ENCODE data around the gene ALDH2.

The ALDH2 gene

DNA sequence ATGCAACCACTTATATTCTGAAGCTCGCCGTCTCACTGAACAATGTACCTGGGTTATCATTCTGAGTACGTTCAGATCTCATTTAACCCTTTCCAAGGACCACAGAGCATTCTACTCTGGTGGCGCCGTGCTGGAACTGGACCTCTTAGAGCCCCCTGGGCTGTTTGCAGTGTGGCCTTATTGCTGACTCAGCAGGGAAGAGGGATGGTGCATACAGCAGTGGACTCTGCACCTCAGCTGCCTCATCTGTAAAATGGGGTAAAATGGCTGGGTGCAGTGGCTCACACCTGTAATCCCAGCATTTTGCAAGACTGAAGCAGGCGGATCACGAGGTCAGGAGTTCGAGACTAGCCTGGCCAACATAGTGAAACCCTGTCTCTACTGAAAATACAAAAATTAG lies 2.9 kb downstream of the ALDH2 start:
- Histone ChIP-seq H3K27me3 (ENCODE audit: control insufficient read depth in 5 of 5, insufficient read depth in 4 of 5, low read length in 5 of 5) (no peaks in the 10 kb centered on the region), H3K4me1 (ENCODE audit: control insufficient read depth in 5 of 5, insufficient read depth in 5 of 5, low read length in 5 of 5) (peaks cover 13 to 76% (median 71%) of the 10 kb centered on the region in 5 donors), H3K27ac (ENCODE audit: low read depth, low read length) (no peak overlapping the region)

DNA sequence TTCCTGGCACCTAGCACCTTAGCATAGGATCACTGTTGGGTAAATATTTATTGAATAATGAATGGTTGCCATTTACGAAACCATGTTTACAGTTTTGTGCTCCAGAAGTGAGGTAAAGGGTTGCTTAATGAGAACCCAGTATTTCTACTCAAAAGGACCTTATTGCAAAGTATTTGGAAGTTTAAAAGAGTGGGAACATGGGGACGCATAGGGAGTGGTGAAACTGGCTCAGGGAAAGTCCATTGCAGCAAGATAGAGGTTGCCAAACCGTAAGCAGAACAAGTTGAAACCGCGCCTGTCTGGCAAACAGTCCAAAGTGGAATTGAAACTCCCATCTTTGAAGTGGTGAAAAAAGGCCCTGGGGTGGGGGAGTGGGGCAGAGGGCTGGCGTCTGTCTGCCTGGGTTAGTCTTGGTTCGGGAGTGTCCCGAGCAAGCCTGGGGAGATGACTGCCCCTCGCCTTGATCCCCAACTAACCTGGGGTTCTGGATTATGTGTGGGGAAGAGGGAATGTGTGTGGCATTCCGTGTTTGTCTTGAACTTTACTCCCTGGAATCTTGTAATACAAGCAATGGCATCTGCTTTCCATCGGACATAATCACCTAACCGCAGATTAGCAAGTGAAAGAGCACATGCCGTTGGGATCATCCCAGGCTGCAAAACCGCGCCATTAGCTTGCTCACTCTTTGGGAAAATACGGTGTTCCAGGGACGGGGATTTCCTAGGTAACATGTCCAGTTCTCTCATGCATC lies 7.2 kb downstream of the ALDH2 start:
- no peaks in the 10 kb centered on the region for H3K27me3 ChIP-seq (ENCODE audit: control insufficient read depth in 5 of 5, insufficient read depth in 4 of 5, low read length in 5 of 5)
- peak overlapping the region in 4 of 5 donors; percentile 24 to 59 (median 38) for H3K4me3 ChIP-seq (ENCODE audit: low read depth in 1 of 5, low read length in 5 of 5)
- peak overlapping the region; percentile 98 for H3K27ac ChIP-seq (ENCODE audit: low read depth, low read length)
- H3K4me1 ChIP-seq (ENCODE audit: control insufficient read depth in 5 of 5, insufficient read depth in 5 of 5, low read length in 5 of 5) = peaks cover 21 to 85% (median 75%) of the 10 kb centered on the region in 5 donors
- H3K9ac ChIP-seq (ENCODE audit: low read length in 5 of 5) = peak overlapping the region; percentile 49 to 81 (median 78)
- H3K9me3 ChIP-seq (ENCODE audit: control insufficient read depth in 5 of 5, low read length in 5 of 5) = no peaks in the 10 kb centered on the region
- H3K36me3 ChIP-seq (ENCODE audit: control insufficient read depth in 5 of 5, insufficient read depth in 5 of 5, low read length in 5 of 5) = peaks cover 0 to 25% (median 10%) of the 10 kb centered on the region in 5 donors

More for the DNA sequence above, 2.9 kb downstream of the ALDH2 start:
- Histone ChIP-seq H3K9ac (ENCODE audit: low read length in 5 of 5) (no peak overlapping the region), H3K36me3 (ENCODE audit: control insufficient read depth in 5 of 5, insufficient read depth in 5 of 5, low read length in 5 of 5) (peaks cover 0 to 10% (median 6%) of the 10 kb centered on the region in 5 donors), H3K4me3 (ENCODE audit: low read depth in 1 of 5, low read length in 5 of 5) (peak overlapping the region in 3 of 5 donors; percentile 2 to 82 (median 38)), H3K9me3 (ENCODE audit: control insufficient read depth in 5 of 5, low read length in 5 of 5) (no peaks in the 10 kb centered on the region)

DNA sequence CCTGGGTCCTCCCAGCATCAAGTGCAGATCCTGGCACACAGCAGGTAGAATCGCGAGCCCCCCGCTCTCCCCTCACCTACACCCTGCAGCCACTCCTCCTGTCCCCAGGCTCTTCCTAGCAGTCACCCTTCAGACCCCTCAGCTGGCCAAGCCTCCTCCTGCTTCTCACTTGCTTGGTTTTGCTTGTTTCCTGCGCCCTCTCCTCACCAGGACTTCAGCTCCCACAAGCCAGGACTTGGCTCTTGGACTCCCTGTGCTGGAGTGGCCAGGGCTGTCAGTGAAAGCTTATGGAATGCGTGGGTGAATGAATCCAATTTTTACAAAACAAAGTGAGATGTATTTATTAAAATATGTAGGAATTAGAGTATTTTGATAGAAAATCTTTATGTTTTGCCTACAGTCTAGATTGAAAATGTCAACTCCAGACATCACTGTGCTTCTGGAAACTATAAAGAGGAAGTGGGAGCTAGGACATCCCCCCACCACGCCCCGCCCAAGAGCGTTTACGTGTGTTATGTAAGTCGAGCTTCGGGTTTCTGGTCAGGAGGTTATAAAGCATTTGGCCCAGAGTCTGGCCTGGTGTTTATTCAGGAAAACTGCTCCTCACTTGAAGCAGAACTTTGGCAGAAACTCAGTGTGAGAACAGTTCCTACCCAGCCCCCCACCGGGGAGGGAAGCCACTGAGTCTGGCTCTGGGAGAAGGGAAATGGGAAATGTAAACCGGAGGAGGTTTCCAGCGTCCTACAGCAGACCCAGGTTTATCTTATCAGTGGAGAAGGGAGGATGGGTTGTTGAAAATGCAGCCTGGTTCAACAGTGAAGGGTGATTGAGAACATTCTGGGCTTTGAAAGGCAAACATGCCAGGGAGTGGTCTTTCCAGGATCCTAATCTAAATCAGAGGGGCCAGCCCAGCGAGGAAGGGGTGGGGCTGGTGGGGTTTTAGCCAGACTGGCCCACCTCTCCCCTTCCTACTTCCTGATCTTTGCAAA lies 8.8 kb downstream of the ALDH2 start:
- Histone ChIP-seq H3K4me3 (ENCODE audit: low read depth in 1 of 5, low read length in 5 of 5) (peak overlapping the region; percentile 27 to 59 (median 46)), H3K9me3 (ENCODE audit: control insufficient read depth in 5 of 5, low read length in 5 of 5) (no peaks in the 10 kb centered on the region), H3K9ac (ENCODE audit: low read length in 5 of 5) (peak overlapping the region; percentile 63 to 79 (median 77)), H3K27me3 (ENCODE audit: control insufficient read depth in 5 of 5, insufficient read depth in 4 of 5, low read length in 5 of 5) (no peaks in the 10 kb centered on the region), H3K4me1 (ENCODE audit: control insufficient read depth in 5 of 5, insufficient read depth in 5 of 5, low read length in 5 of 5) (peaks cover 20 to 80% (median 65%) of the 10 kb centered on the region in 5 donors), H3K36me3 (ENCODE audit: control insufficient read depth in 5 of 5, insufficient read depth in 5 of 5, low read length in 5 of 5) (peaks cover 0 to 33% (median 18%) of the 10 kb centered on the region in 5 donors), H3K27ac (ENCODE audit: low read depth, low read length) (peak overlapping the region; percentile 98)

DNA sequence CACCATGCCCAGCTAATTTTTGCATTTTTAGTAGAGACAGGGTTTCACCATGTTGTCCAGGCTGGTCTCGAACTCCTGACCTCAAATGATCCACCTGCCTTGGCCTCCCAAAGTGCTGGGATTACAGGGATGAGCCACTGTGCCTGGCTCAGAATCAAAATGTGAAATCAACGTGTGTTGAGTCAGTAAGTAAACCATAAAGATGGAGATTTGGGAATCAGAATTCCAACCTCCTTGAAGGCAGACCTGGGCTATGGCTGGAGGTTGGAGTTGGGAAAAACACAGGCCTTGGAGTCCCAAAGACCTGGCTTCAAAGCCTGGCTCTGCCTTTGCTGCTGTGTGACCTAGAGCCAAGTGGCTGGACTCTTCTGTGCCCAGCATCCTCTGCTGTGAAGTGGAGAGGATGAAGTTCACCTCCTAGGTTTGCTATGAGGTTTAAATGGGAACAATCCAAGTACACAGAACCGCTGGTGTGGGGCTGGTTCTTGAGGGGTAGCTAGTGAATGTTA lies 10.2 kb downstream of the ALDH2 start:
- Histone ChIP-seq H3K27ac (ENCODE audit: low read depth, low read length) (peak overlapping the region; percentile 98), H3K9ac (ENCODE audit: low read length in 5 of 5) (no peak overlapping the region), H3K27me3 (ENCODE audit: control insufficient read depth in 5 of 5, insufficient read depth in 4 of 5, low read length in 5 of 5) (no peaks in the 10 kb centered on the region), H3K36me3 (ENCODE audit: control insufficient read depth in 5 of 5, insufficient read depth in 5 of 5, low read length in 5 of 5) (peaks cover 3 to 41% (median 25%) of the 10 kb centered on the region in 5 donors), H3K4me3 (ENCODE audit: low read depth in 1 of 5, low read length in 5 of 5) (no peak overlapping the region), H3K9me3 (ENCODE audit: control insufficient read depth in 5 of 5, low read length in 5 of 5) (peaks cover 0 to 7% (median 4%) of the 10 kb centered on the region in 5 donors), H3K4me1 (ENCODE audit: control insufficient read depth in 5 of 5, insufficient read depth in 5 of 5, low read length in 5 of 5) (peaks cover 20 to 67% (median 54%) of the 10 kb centered on the region in 5 donors)

DNA sequence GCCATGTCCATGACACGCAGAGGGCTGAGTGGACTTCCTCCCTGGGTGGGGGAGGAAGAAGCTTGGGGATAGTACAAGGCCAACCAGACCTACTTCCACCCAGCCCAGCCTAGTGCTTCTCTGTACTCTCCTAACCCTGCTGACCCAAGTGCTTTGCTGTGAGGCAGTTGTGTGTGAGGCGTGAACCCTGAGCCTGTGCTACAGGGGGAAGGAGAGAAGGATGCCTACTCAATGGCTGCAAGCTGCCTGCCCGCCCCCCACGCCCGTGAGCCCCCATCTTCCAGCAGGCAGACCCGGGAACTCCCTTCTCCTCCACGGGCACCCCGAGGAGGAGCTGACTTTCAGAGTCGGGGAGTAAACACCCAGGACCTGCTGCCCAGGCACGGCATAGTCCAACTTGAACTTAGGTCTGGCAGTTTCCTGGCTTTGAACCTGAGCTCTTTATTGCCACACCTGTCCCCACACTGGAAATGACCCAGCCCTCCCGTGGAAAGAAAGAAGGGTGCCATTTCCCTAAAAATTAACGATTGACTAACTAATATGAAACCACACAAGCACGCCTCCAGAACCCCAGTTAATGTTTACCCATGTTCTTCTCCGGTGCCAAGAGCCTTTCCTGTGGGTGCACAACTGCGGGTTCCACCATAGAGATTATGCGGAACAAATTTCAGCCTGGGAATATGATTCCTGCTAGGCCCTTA lies 10.8 kb downstream of the ALDH2 start:
- H3K9ac ChIP-seq (ENCODE audit: low read length in 5 of 5) = no peak overlapping the region
- H3K36me3 ChIP-seq (ENCODE audit: control insufficient read depth in 5 of 5, insufficient read depth in 5 of 5, low read length in 5 of 5) = peaks cover 3 to 44% (median 29%) of the 10 kb centered on the region in 5 donors
- H3K4me1 ChIP-seq (ENCODE audit: control insufficient read depth in 5 of 5, insufficient read depth in 5 of 5, low read length in 5 of 5) = peaks cover 20 to 64% (median 54%) of the 10 kb centered on the region in 5 donors
- no peak overlapping the region for H3K4me3 ChIP-seq (ENCODE audit: low read depth in 1 of 5, low read length in 5 of 5)
- no peaks in the 10 kb centered on the region for H3K27me3 ChIP-seq (ENCODE audit: control insufficient read depth in 5 of 5, insufficient read depth in 4 of 5, low read length in 5 of 5)
- H3K27ac ChIP-seq (ENCODE audit: low read depth, low read length) = peak overlapping the region; percentile 98
- H3K9me3 ChIP-seq (ENCODE audit: control insufficient read depth in 5 of 5, low read length in 5 of 5) = peaks cover 0 to 7% (median 4%) of the 10 kb centered on the region in 5 donors

DNA sequence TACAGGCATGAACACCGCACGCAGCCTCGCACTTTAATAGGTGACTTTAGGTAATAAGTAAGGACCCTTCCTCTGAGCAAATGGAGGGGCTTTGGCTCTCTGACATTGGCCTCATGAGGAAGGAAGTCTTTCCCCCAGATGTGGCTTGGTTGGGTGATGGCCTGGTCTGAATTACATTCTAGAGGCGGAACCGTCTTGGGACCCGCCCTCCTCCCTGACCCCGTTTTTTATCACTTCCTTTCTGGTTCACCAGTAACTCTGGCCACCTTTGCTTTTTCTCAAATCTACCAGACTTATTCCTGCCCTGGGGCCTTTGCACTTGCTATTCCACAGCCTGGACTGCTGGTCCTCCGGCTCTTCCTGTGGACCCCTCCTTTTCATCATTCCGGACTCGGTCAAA lies 13.4 kb downstream of the ALDH2 start:
- Histone ChIP-seq H3K36me3 (ENCODE audit: control insufficient read depth in 5 of 5, insufficient read depth in 5 of 5, low read length in 5 of 5) (peaks cover 5 to 69% (median 54%) of the 10 kb centered on the region in 5 donors), H3K9ac (ENCODE audit: low read length in 5 of 5) (no peak overlapping the region), H3K27me3 (ENCODE audit: control insufficient read depth in 5 of 5, insufficient read depth in 4 of 5, low read length in 5 of 5) (no peaks in the 10 kb centered on the region), H3K4me3 (ENCODE audit: low read depth in 1 of 5, low read length in 5 of 5) (no peak overlapping the region), H3K27ac (ENCODE audit: low read depth, low read length) (peak overlapping the region; percentile 40), H3K4me1 (ENCODE audit: control insufficient read depth in 5 of 5, insufficient read depth in 5 of 5, low read length in 5 of 5) (peaks cover 5 to 38% (median 28%) of the 10 kb centered on the region in 5 donors), H3K9me3 (ENCODE audit: control insufficient read depth in 5 of 5, low read length in 5 of 5) (peaks cover 0 to 7% (median 4%) of the 10 kb centered on the region in 5 donors)

DNA sequence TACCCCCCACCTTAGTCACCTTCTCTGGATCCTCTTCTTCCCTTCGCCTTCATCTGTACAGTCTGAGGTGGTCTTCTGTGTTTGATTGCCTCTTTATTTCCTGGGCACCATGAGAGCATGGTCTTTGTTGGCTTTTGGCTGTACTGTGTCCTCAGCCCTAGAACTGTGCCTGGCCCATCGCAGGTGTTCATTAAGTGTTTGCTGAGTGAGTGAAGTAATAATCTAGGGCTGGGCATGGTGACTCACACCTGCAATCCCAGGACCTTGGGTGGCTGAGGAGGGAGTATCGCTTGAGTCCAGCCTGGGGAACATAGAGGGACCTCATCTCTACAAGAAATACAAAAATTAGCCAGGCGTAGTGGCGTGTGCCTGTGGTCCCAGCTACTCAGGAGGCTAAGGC lies 13.9 kb downstream of the ALDH2 start:
- H3K27me3 ChIP-seq (ENCODE audit: control insufficient read depth in 5 of 5, insufficient read depth in 4 of 5, low read length in 5 of 5) = no peaks in the 10 kb centered on the region
- H3K36me3 ChIP-seq (ENCODE audit: control insufficient read depth in 5 of 5, insufficient read depth in 5 of 5, low read length in 5 of 5) = peaks cover 6 to 74% (median 59%) of the 10 kb centered on the region in 5 donors
- H3K9me3 ChIP-seq (ENCODE audit: control insufficient read depth in 5 of 5, low read length in 5 of 5) = peaks cover 0 to 7% (median 4%) of the 10 kb centered on the region in 5 donors
- peak overlapping the region; percentile 40 for H3K27ac ChIP-seq (ENCODE audit: low read depth, low read length)
- H3K9ac ChIP-seq (ENCODE audit: low read length in 5 of 5) = no peak overlapping the region
- H3K4me3 ChIP-seq (ENCODE audit: low read depth in 1 of 5, low read length in 5 of 5) = no peak overlapping the region
- peaks cover 3 to 33% (median 24%) of the 10 kb centered on the region in 5 donors for H3K4me1 ChIP-seq (ENCODE audit: control insufficient read depth in 5 of 5, insufficient read depth in 5 of 5, low read length in 5 of 5)

DNA sequence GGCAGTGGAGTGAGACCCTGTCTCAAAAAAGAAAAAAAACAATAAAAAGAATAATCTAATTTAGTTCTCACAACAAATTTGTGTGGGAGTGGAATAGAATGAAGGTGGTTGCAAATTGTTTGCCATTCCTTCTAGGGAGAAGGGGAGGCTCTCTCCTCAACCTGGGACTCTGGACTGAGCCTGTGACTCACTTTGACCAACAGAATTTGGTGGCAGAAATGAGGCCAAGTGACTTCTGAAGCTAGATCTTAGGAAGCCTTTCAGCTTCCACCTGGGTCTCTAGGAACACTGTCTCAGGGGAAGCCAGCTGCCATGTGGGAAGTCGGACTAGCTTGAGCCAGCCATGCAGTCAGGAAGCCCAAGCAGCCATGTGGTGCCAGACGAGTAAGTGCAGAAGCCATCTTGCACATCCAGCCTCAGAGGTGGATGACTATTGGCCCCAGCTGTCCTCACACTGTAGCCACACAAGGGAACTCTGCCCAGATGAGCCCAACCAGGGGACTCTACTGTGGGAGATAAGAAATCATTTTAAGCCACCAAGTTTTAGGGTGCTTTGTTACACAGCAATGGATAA lies 14.4 kb downstream of the ALDH2 start:
- peaks cover 3 to 28% (median 18%) of the 10 kb centered on the region in 5 donors for H3K4me1 ChIP-seq (ENCODE audit: control insufficient read depth in 5 of 5, insufficient read depth in 5 of 5, low read length in 5 of 5)
- H3K27me3 ChIP-seq (ENCODE audit: control insufficient read depth in 5 of 5, insufficient read depth in 4 of 5, low read length in 5 of 5) = no peaks in the 10 kb centered on the region
- H3K9ac ChIP-seq (ENCODE audit: low read length in 5 of 5) = no peak overlapping the region
- no peak overlapping the region for H3K27ac ChIP-seq (ENCODE audit: low read depth, low read length)
- peaks cover 0 to 7% (median 4%) of the 10 kb centered on the region in 5 donors for H3K9me3 ChIP-seq (ENCODE audit: control insufficient read depth in 5 of 5, low read length in 5 of 5)
- H3K4me3 ChIP-seq (ENCODE audit: low read depth in 1 of 5, low read length in 5 of 5) = no peak overlapping the region
- peaks cover 10 to 78% (median 59%) of the 10 kb centered on the region in 5 donors for H3K36me3 ChIP-seq (ENCODE audit: control insufficient read depth in 5 of 5, insufficient read depth in 5 of 5, low read length in 5 of 5)

DNA sequence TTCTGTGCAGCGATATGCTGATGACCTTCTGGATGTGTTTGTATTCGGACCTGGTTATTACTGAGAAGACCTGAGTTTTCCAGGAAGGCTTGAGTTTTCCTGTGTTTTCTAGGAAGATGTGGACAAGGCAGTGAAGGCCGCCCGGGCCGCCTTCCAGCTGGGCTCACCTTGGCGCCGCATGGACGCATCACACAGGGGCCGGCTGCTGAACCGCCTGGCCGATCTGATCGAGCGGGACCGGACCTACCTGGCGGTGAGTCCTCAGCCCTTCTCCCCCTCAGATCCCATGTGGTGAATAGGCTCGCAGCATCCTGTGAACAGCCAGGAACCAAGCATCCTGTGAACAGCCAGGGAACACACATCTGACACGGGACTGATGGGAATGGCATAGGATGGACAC lies 16.3 kb downstream of the ALDH2 start:
- Histone ChIP-seq H3K9ac (ENCODE audit: low read length in 5 of 5) (no peak overlapping the region), H3K27me3 (ENCODE audit: control insufficient read depth in 5 of 5, insufficient read depth in 4 of 5, low read length in 5 of 5) (no peaks in the 10 kb centered on the region), H3K4me3 (ENCODE audit: low read depth in 1 of 5, low read length in 5 of 5) (no peak overlapping the region), H3K4me1 (ENCODE audit: control insufficient read depth in 5 of 5, insufficient read depth in 5 of 5, low read length in 5 of 5) (peaks cover 0 to 19% (median 5%) of the 10 kb centered on the region in 5 donors), H3K27ac (ENCODE audit: low read depth, low read length) (no peak overlapping the region), H3K9me3 (ENCODE audit: control insufficient read depth in 5 of 5, low read length in 5 of 5) (peaks cover 0 to 7% (median 4%) of the 10 kb centered on the region in 5 donors), H3K36me3 (ENCODE audit: control insufficient read depth in 5 of 5, insufficient read depth in 5 of 5, low read length in 5 of 5) (peaks cover 10 to 76% (median 66%) of the 10 kb centered on the region in 5 donors)

All from subcutaneous abdominal adipose tissue (tissue), 5 donors.